Chondrocyte (in vitro differentiated cells): ENCODE data around the gene TTC31. TPM values are rescaled to one million over a fixed set of nuclear protein-coding genes. Genes with fewer than 3 reads are reported as not detected.

Experiments used
- DNase-seq: peaks from one replicate; pipeline ENCODE4 v3.0.0; 2021; ENCODE audit warnings: mixed read lengths, low spot score
- H3K27ac Mint-ChIP-seq: one replicate; pipeline ENCODE4 v1.8.0; 2021; ENCODE audit warnings: mild to moderate bottlenecking, moderate library complexity, mixed read lengths; ENCODE audit not compliant: unreplicated experiment
- H3K27me3 Mint-ChIP-seq: 2 replicates; pipeline ENCODE4 v1.8.0; 2021; ENCODE audit warnings: low read depth, mixed read lengths
- H3K36me3 Mint-ChIP-seq: 2 replicates; pipeline ENCODE4 v1.8.0; 2021; ENCODE audit warnings: low read depth, mixed read lengths
- H3K4me1 Mint-ChIP-seq: 2 replicates; pipeline ENCODE4 v1.8.0; 2021; ENCODE audit warnings: low read depth, mild to moderate bottlenecking, mixed read lengths
- H3K4me3 Mint-ChIP-seq: one replicate; pipeline ENCODE4 v1.8.0; 2021; ENCODE audit warnings: mild to moderate bottlenecking, moderate library complexity, mixed read lengths; ENCODE audit not compliant: unreplicated experiment
- H3K9me3 Mint-ChIP-seq: 2 replicates; pipeline ENCODE4 v1.8.0; 2021; ENCODE audit warnings: low read depth, mixed read lengths
- total RNA-seq: library from RNA; stranded (reverse); gene quantifications from 3 replicates; pipeline ENCODE4 v1.2.1, GENCODE V29; 2021
- TF ChIP-seq, protein P1 (sequence below): fragments of 200-600 bp; sonication (generic); IDR thresholded peaks from 2 replicates; pipeline ENCODE4 v1.5.0; 2021; ENCODE audit warnings: antibody characterized with exemption, mild to moderate bottlenecking, moderate library complexity

TTC31 gene
- total RNA-seq, 1 donor from 2014 or later = 18.1 TPM

DNA sequence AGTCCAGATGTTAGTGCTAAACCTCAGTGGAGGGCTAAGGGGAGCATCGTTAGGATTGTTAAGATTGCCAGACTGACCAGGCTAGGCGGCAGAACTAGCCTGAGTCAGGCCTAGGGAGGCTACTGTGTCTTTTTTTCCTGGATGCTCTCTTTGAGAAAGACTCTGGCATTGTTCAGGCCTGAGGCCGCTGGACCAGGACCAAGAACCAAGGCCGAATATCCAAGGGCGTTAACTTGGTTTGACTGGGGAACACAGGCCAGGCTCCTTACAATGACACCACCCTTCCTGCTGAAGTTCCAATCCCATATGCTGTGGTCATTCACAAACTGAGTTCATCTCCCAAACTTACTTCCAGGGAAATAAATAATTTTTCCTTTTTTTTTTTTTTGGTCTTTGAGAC, 57.4 kb downstream of the TTC31 start:
- H3K4me1 Mint-ChIP-seq = no peaks in the 10 kb centered on the region
- no peaks in the 10 kb centered on the region for H3K27me3 Mint-ChIP-seq
- no peak for DNase-seq
- TF ChIP-seq, protein P1, sequence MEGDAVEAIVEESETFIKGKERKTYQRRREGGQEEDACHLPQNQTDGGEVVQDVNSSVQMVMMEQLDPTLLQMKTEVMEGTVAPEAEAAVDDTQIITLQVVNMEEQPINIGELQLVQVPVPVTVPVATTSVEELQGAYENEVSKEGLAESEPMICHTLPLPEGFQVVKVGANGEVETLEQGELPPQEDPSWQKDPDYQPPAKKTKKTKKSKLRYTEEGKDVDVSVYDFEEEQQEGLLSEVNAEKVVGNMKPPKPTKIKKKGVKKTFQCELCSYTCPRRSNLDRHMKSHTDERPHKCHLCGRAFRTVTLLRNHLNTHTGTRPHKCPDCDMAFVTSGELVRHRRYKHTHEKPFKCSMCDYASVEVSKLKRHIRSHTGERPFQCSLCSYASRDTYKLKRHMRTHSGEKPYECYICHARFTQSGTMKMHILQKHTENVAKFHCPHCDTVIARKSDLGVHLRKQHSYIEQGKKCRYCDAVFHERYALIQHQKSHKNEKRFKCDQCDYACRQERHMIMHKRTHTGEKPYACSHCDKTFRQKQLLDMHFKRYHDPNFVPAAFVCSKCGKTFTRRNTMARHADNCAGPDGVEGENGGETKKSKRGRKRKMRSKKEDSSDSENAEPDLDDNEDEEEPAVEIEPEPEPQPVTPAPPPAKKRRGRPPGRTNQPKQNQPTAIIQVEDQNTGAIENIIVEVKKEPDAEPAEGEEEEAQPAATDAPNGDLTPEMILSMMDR = no peak
- H3K9me3 Mint-ChIP-seq = no peaks in the 10 kb centered on the region
- H3K36me3 Mint-ChIP-seq = peaks cover 19% of the 10 kb centered on the region
- H3K4me3 Mint-ChIP-seq = no peak overlapping the region
- no peak overlapping the region for H3K27ac Mint-ChIP-seq

- no peak for DNase-seq
- H3K4me1 Mint-ChIP-seq = peaks cover 2% of the 10 kb centered on the region
- H3K27me3 Mint-ChIP-seq = no peaks in the 10 kb centered on the region
- peaks cover 19% of the 10 kb centered on the region for H3K36me3 Mint-ChIP-seq
- no peak overlapping the region for H3K27ac Mint-ChIP-seq
- TF ChIP-seq, protein P1 = no peak
- H3K9me3 Mint-ChIP-seq = no peaks in the 10 kb centered on the region
- no peak overlapping the region for H3K4me3 Mint-ChIP-seq
These were observed 60.1 kb downstream of the TTC31 start for GRCh38 chr2:74542978-74543377.

Other genes starting within 250 kb of the TTC31 start
- gene SLC4A5, start 139.7 kb upstream of the TTC31 start, total RNA-seq = 0.65 to 2.2 TPM (median 1.2 TPM) in 3 replicates
- gene DCTN1, start 102.8 kb upstream of the TTC31 start, total RNA-seq = 157 to 167 TPM (median 161 TPM) in 3 replicates
- gene C2orf81, start 61.5 kb upstream of the TTC31 start, total RNA-seq = 1.3 to 3.4 TPM (median 1.5 TPM) in 3 replicates
- gene WDR54, start 61.4 kb upstream of the TTC31 start, total RNA-seq = 10.4 to 11.2 TPM (median 11.0 TPM) in 3 replicates
- gene RTKN, start 41.1 kb upstream of the TTC31 start, total RNA-seq = 18.3 to 32.4 TPM (median 20.4 TPM) in 3 replicates
- gene INO80B, start 28.0 kb upstream of the TTC31 start, total RNA-seq = 23.2 to 35.0 TPM (median 24.3 TPM) in 3 replicates
- gene WBP1, start 24.6 kb upstream of the TTC31 start, total RNA-seq = 56.1 to 93.0 TPM (median 62.4 TPM) in 3 replicates
- 62.6 to 79.0 TPM (median 67.1 TPM) in 3 replicates for gene MOGS, start 17.7 kb upstream of the TTC31 start, total RNA-seq
- gene MRPL53, start 10.4 kb upstream of the TTC31 start, total RNA-seq = 39.9 to 59.8 TPM (median 49.5 TPM) in 3 replicates
- gene CCDC142, start 83 bp upstream of the TTC31 start, total RNA-seq = 12.7 to 21.9 TPM (median 13.3 TPM) in 3 replicates
- gene LBX2, start 16.5 kb downstream of the TTC31 start, total RNA-seq = 0.90 to 2.3 TPM (median 1.3 TPM) in 3 replicates
- gene PCGF1, start 24.6 kb downstream of the TTC31 start, total RNA-seq = 26.1 to 30.7 TPM (median 30.0 TPM) in 3 replicates
- 0.10 TPM in 1 of 3 replicates, not detected in the others for gene TLX2, start 31.4 kb downstream of the TTC31 start, total RNA-seq
- gene DQX1, start 43.1 kb downstream of the TTC31 start, total RNA-seq = 0.34 TPM in 1 of 3 replicates, not detected in the others
- gene AUP1, start 46.6 kb downstream of the TTC31 start, total RNA-seq = 76.8 to 94.3 TPM (median 79.8 TPM) in 3 replicates
- 23.8 to 31.2 TPM (median 24.2 TPM) in 3 replicates for gene HTRA2, start 46.9 kb downstream of the TTC31 start, total RNA-seq
- gene LOXL3, start 70.9 kb downstream of the TTC31 start, total RNA-seq = 107 to 112 TPM (median 109 TPM) in 3 replicates
- 33.6 to 46.0 TPM (median 44.4 TPM) in 3 replicates for gene DOK1, start 71.6 kb downstream of the TTC31 start, total RNA-seq
- gene M1AP, start 165.2 kb downstream of the TTC31 start, total RNA-seq = 0.35 TPM in 1 of 3 replicates, not detected in the others
- 14.7 to 17.4 TPM (median 16.7 TPM) in 3 replicates for gene SEMA4F, start 171.2 kb downstream of the TTC31 start, total RNA-seq